Endodermal cell (in vitro differentiated cells): ENCODE results near the gene COL6A3. TPM values are rescaled to one million over a fixed set of nuclear protein-coding genes. Genes with fewer than 3 reads are reported as not detected.

ENCODE experiments used
- DNase-seq: peaks from one replicate; pipeline ENCODE4 v3.0.0-alpha.2; 2017
- H3K27ac ChIP-seq: 2 replicates; pipeline ENCODE4 v1.5.1; 2013; ENCODE audit warnings: mild to moderate bottlenecking, low read depth, low read length, moderate library complexity
- H3K27me3 ChIP-seq: 2 replicates; pipeline ENCODE4 v1.6.1; 2013; ENCODE audit warnings: mild to moderate bottlenecking, low read length, moderate library complexity; ENCODE audit not compliant: insufficient read depth, control insufficient read depth, poor library complexity, severe bottlenecking
- H3K36me3 ChIP-seq: 2 replicates; pipeline ENCODE4 v1.7.0; 2013; ENCODE audit warnings: mild to moderate bottlenecking, low read length, moderate library complexity; ENCODE audit not compliant: control insufficient read depth, insufficient read depth
- H3K4me1 ChIP-seq: one replicate; pipeline ENCODE4 v1.7.0; 2013; ENCODE audit warnings: low read length; ENCODE audit not compliant: control insufficient read depth, insufficient read depth
- H3K4me3 ChIP-seq: 2 replicates; pipeline ENCODE4 v1.5.1; 2013; ENCODE audit warnings: mild to moderate bottlenecking, low read length, moderate library complexity
- H3K9ac ChIP-seq: 2 replicates; pipeline ENCODE4 v1.6.1; 2013; ENCODE audit warnings: mild to moderate bottlenecking, low read length, moderate library complexity; ENCODE audit not compliant: poor library complexity, severe bottlenecking; ENCODE audit errors: extremely low read depth
- H3K9me3 ChIP-seq: 2 replicates; pipeline ENCODE4 v1.6.1; 2013; ENCODE audit warnings: mild to moderate bottlenecking, low read length, moderate library complexity; ENCODE audit not compliant: control insufficient read depth
- H3K27ac Mint-ChIP-seq: 2 replicates; pipeline ENCODE4 v1.8.0; 2020; ENCODE audit warnings: mixed read lengths
- H3K27me3 Mint-ChIP-seq: 2 replicates; pipeline ENCODE4 v1.8.0; 2021; ENCODE audit warnings: mild to moderate bottlenecking, mixed read lengths; ENCODE audit not compliant: insufficient read depth
- H3K36me3 Mint-ChIP-seq: 2 replicates; pipeline ENCODE4 v1.8.0; 2020; ENCODE audit warnings: low read depth, mixed read lengths
- H3K4me1 Mint-ChIP-seq: 2 replicates; pipeline ENCODE4 v1.8.0; 2020; ENCODE audit warnings: mixed read lengths
- H3K4me3 Mint-ChIP-seq: 2 replicates; pipeline ENCODE4 v1.8.0; 2020; ENCODE audit warnings: mild to moderate bottlenecking, moderate library complexity, mixed read lengths
- H3K9me3 Mint-ChIP-seq: 2 replicates; pipeline ENCODE4 v1.8.0; 2020; ENCODE audit warnings: mild to moderate bottlenecking, mixed read lengths
- CTCF ChIP-seq: fragments of 200-600 bp; sonication (generic); conservative IDR thresholded peaks from 2 replicates; pipeline ENCODE4 v1.5.0; 2021; ENCODE audit warnings: antibody characterized with exemption, mild to moderate bottlenecking
- WGBS, 2 experiments: methylation state at CpG; one replicate each; pipeline versions ENCODE4 v1.1.5 to v1.1.7; 2013; ENCODE audit warnings: missing lambda C conversion rate in 2 of 2, mixed read lengths in 1 of 2; ENCODE audit not compliant: insufficient coverage in 1 of 2, insufficient read length in 1 of 2; 5-methylcytosine and 5-hydroxymethylcytosine counted together
- total RNA-seq, 2 donors: library from RNA; stranded (reverse); fragmentation: NEBNext Ultra II Directional in 1 of 2; extraction: Animal tissue kit (Norgen Biotek cat#: 25700) in 1 of 2; gene quantifications; 2 replicates in 1 of 2; 3 replicates in 1 of 2; pipeline ENCODE4 v1.2.1, GENCODE V29; 2021

COL6A3 gene
- total RNA-seq, 2 donors from 2014 or later: 0.40 to 1.2 TPM

GRCh38 chr2:237371856-237372255 is 42.1 kb downstream of the COL6A3 start:
- no peaks in the 10 kb centered on the region for H3K4me1 Mint-ChIP-seq
- H3K9me3 Mint-ChIP-seq: no peaks in the 10 kb centered on the region
- H3K27me3 ChIP-seq: no peaks in the 10 kb centered on the region
- H3K27ac ChIP-seq: no peak overlapping the region
- no peaks in the 10 kb centered on the region for H3K36me3 ChIP-seq
- H3K27ac Mint-ChIP-seq: no peak overlapping the region
- TF ChIP-seq CTCF: no peak
- no peak overlapping the region for H3K4me3 ChIP-seq
- no peaks in the 10 kb centered on the region for H3K9me3 ChIP-seq
- H3K4me1 ChIP-seq: no peaks in the 10 kb centered on the region
- H3K4me3 Mint-ChIP-seq: no peak overlapping the region
- H3K27me3 Mint-ChIP-seq: peaks cover 2% of the 10 kb centered on the region
- WGBS, 2 experiments: 93% methylated on average over 18 to 24 of the region's 24 CpGs
- H3K36me3 Mint-ChIP-seq: no peaks in the 10 kb centered on the region
- DNase-seq: no peak
- H3K9ac ChIP-seq: no peak overlapping the region

- Mint-ChIP-seq H3K4me1 (no peaks in the 10 kb centered on the region), H3K9me3 (no peaks in the 10 kb centered on the region), H3K27ac (no peak overlapping the region), H3K4me3 (no peak overlapping the region), H3K36me3 (no peaks in the 10 kb centered on the region), H3K27me3 (peaks cover 5% of the 10 kb centered on the region)
- no peak overlapping the region for H3K4me3 ChIP-seq
- no peak overlapping the region for H3K27ac ChIP-seq
- H3K9me3 ChIP-seq: no peaks in the 10 kb centered on the region
- no peaks in the 10 kb centered on the region for H3K4me1 ChIP-seq
- WGBS, 2 experiments: 94 to 99% methylated on average over 15 to 19 of the region's 19 CpGs
- no peaks in the 10 kb centered on the region for H3K36me3 ChIP-seq
- DNase-seq: no peak
- no peak overlapping the region for H3K9ac ChIP-seq
- no peaks in the 10 kb centered on the region for H3K27me3 ChIP-seq
- TF ChIP-seq CTCF: no peak
Observed at GRCh38 chr2:237365671-237366070, 48.3 kb downstream of the COL6A3 start.

- H3K4me3 Mint-ChIP-seq: no peak overlapping the region
- no peaks in the 10 kb centered on the region for H3K4me1 ChIP-seq
- DNase-seq: no peak
- H3K27ac Mint-ChIP-seq: no peak overlapping the region
- no peak overlapping the region for H3K27ac ChIP-seq
- H3K27me3 Mint-ChIP-seq: peaks cover 7% of the 10 kb centered on the region
- H3K4me3 ChIP-seq: no peak overlapping the region
- TF ChIP-seq CTCF: no peak
- no peaks in the 10 kb centered on the region for H3K9me3 ChIP-seq
- 91 to 100% methylated on average over 3 to 7 of the region's 7 CpGs for WGBS, 2 experiments
- H3K4me1 Mint-ChIP-seq: peaks cover 4% of the 10 kb centered on the region
- no peaks in the 10 kb centered on the region for H3K36me3 Mint-ChIP-seq
- H3K9ac ChIP-seq: no peak overlapping the region
- no peaks in the 10 kb centered on the region for H3K27me3 ChIP-seq
- H3K36me3 ChIP-seq: no peaks in the 10 kb centered on the region
- no peaks in the 10 kb centered on the region for H3K9me3 Mint-ChIP-seq
Observed at GRCh38 chr2:237364655-237365054, 49.3 kb downstream of the COL6A3 start.
